Right atrium auricular region (tissue), 2 donors: ENCODE results near the gene PLXNB2. TPM values are rescaled to one million over a fixed set of nuclear protein-coding genes. Genes with fewer than 3 reads are reported as not detected.

Source experiments
- DNase-seq: peaks from one replicate; pipeline ENCODE4 v3.0.0-alpha.2; 2019; ENCODE audit warnings: low spot score
- H3K27ac ChIP-seq, 2 donors: fragments of 200-600 bp; sonication (generic); 1 replicate in 1 of 2; 2 replicates in 1 of 2; pipeline ENCODE4 v1.5.1; 2016 to 2019
- H3K27me3 ChIP-seq, 2 donors: fragments of 200-600 bp; sonication (generic); one replicate each; pipeline versions ENCODE4 v1.5.1 to v1.6.0; 2017 to 2019
- H3K36me3 ChIP-seq: fragments of 200-600 bp; sonication (generic); one replicate; pipeline ENCODE4 v1.5.1; 2016
- H3K4me1 ChIP-seq, 2 donors: fragments of 200-600 bp; sonication (generic); one replicate each; pipeline versions ENCODE4 v1.5.1 to v1.6.0; 2017 to 2019
- H3K4me3 ChIP-seq, 2 donors: fragments of 200-600 bp; sonication (generic); 1 replicate in 1 of 2; 2 replicates in 1 of 2; pipeline ENCODE4 v1.5.1; 2017 to 2019; ENCODE audit warnings: mild to moderate bottlenecking in 1 of 2, moderate library complexity in 1 of 2
- H3K9me3 ChIP-seq, 2 donors: fragments of 200-600 bp; sonication (generic); one replicate each; pipeline ENCODE4 v1.5.1; 2019
- CTCF ChIP-seq, 2 donors: fragments of 200-600 bp; sonication (generic); IDR thresholded peaks; one replicate each; pipeline ENCODE4 v1.5.1; 2019; ENCODE audit warnings: antibody characterized with exemption in 2 of 2
- total RNA-seq, 2 donors: library from RNA; depleted of rRNA; stranded (reverse); fragments of >200 nt; gene quantifications; one replicate each; pipeline ENCODE4 v1.1.0, GENCODE V29; 2016

Gene PLXNB2
- total RNA-seq, 2 donors from 2014 or later, result 60.3 to 92.8 TPM

DNA sequence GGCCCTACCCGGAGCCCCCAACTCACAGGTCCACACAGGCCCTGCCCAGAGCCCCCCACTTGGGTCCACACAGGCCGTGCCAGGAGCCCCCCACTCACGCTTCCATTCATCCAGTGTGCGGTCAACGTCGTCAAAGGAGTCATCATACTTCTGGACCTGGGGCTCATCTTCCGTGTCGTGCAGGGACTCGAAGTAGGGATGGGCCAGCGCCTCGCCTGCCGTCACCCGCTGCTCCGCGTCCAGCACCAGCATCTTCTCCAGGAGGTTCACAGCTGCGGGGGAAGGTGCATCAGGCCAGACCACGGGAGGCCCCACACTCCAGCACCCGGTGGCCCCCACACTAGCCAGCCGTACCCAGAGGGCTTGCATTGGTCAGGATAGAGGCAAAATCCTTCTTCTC, 52.3 kb downstream of the PLXNB2 start:
- Histone ChIP-seq H3K4me1 (peaks cover 0 to 44% of the 10 kb centered on the region in 2 donors), H3K36me3 (no peaks in the 10 kb centered on the region), H3K27ac (no peak overlapping the region), H3K9me3 (no peaks in the 10 kb centered on the region), H3K4me3 (no peak overlapping the region), H3K27me3 (no peaks in the 10 kb centered on the region)
- TF ChIP-seq CTCF (IDR thresholded peaks at IDR 0.05), result no peak
- no peak for DNase-seq

- Histone ChIP-seq H3K4me1 (peaks cover 0 to 46% of the 10 kb centered on the region in 2 donors), H3K36me3 (no peaks in the 10 kb centered on the region), H3K9me3 (no peaks in the 10 kb centered on the region), H3K27me3 (no peaks in the 10 kb centered on the region), H3K4me3 (no peak overlapping the region), H3K27ac (no peak overlapping the region)
- no peak for DNase-seq
- TF ChIP-seq CTCF (IDR thresholded peaks at IDR 0.05), result no peak
Measured at GRCh38 chr22:50253941-50254340, 53.5 kb downstream of the PLXNB2 start.

- no peaks in the 10 kb centered on the region for H3K9me3 ChIP-seq
- peaks cover 0 to 40% of the 10 kb centered on the region in 2 donors for H3K4me1 ChIP-seq
- H3K36me3 ChIP-seq, result no peaks in the 10 kb centered on the region
- H3K27ac ChIP-seq, result no peak overlapping the region
- no peak overlapping the region for H3K4me3 ChIP-seq
- H3K27me3 ChIP-seq, result no peaks in the 10 kb centered on the region
- no peak for DNase-seq
- TF ChIP-seq CTCF (IDR thresholded peaks at IDR 0.05), result no peak
Measured at GRCh38 chr22:50253046-50253915, 54.2 kb downstream of the PLXNB2 start.

DNA sequence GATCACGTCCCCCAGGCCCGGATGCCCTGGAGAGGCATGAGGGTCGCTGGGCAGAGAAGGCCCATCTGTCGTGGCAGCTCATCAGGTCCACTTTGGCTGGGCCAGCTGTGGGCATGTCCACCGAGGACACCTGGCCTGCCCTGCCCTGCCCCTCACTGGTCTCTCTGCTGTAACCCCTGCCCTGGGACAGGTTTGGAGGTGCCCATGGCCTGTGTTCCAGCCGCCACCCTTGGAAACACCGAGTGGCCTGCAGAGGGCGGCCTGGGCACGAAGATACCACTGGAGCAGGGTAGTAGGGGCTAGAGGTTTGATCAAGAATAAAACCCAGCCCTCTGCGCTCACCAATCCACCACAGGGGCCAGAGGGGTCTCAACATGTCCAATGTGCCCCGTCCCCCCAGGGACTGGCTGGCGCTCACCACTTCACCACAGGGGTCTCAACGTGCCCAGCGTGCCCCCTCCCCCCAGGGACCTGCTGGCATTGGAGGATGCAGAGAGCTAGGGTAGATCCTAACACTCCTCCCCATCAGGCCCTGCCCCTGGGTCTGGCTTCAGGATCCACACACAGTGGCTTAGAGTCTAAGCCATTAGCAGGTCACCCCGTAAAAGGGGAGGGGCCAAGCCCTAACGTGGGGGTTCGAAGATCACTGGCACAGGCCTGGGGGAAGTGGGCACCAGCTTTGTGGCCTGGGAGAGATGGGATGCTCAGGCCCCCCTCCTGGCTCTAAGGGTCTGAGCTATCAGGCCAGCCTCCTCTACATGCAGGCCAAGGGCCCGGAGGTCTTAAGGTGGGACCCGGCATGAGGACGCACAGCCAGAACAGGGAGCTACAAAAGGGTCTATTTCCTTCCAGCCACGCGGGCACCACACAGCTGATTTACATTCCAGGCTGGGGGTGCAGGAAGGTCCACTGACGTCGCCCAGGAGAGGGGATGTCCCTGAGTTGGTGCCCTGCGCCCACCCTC, 55.1 kb downstream of the PLXNB2 start:
- no peaks in the 10 kb centered on the region for H3K9me3 ChIP-seq
- TF ChIP-seq CTCF (IDR thresholded peaks at IDR 0.05), result peak; percentile 54 to 80
- H3K4me3 ChIP-seq, result peak overlapping the region in 1 of 2 donors; percentile 64
- no peaks in the 10 kb centered on the region for H3K36me3 ChIP-seq
- peaks cover 0 to 30% of the 10 kb centered on the region in 2 donors for H3K4me1 ChIP-seq
- no peaks in the 10 kb centered on the region for H3K27me3 ChIP-seq
- DNase-seq, result peak; percentile 88
- peak overlapping the region; percentile 40 to 54 for H3K27ac ChIP-seq

DNA sequence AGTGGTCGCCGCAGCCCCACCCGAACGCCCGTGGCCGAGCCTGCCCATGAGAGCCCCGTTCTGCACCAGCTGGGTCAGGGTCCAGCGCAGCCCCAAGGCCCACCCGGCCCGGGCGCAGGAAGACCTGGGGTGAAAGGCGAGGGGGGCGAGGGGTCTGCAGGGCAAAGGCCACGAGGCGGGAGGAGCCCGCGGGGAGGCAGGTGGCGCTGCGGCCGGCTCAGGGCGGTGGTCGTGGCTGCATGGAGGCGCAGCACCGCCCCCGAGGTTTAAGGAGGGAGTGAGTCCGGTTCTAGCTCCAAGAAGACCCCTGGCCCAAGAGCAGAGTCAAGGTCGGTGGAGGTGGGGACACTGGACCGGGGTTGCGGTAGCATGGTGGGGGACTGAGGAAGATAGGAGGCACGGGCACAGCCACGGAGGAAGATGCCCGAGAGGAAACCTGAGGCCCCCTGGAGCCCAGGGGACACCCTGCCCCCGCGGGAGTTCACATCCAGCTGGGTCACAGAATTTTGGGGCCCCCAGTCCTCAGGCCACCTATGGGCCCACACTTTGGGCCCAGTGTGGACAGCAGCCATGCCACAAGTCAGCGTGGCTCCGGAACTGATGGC, 55.9 kb downstream of the PLXNB2 start:
- H3K27ac ChIP-seq, result peak overlapping the region; percentile 40 to 54

More for the DNA sequence above, 55.9 kb downstream of the PLXNB2 start:
- Histone ChIP-seq H3K36me3 (no peaks in the 10 kb centered on the region), H3K4me1 (peaks cover 0 to 27% of the 10 kb centered on the region in 2 donors), H3K27me3 (no peaks in the 10 kb centered on the region), H3K4me3 (peak overlapping the region; percentile 57 to 64), H3K9me3 (no peaks in the 10 kb centered on the region)
- no peak for TF ChIP-seq CTCF (IDR thresholded peaks at IDR 0.05)
- DNase-seq, result no peak
